IMR-90 (cell line): ENCODE results near the gene IQSEC1. TPM values are rescaled to one million over a fixed set of nuclear protein-coding genes. Genes with fewer than 3 reads are reported as not detected.

Experiments used
- ATAC-seq: fragments of 200-7000 bp; cut with Tn5 transposase; 2 replicates; pipeline ENCODE4 v1.9.1; 2020; ENCODE audit warnings: low read depth, mild to moderate bottlenecking, moderate library complexity
- BruUV-seq: library from RNA; stranded (reverse); fragments of 400-500 nt; replicated peaks from 2 replicates; lab custom pipeline; 2021; lab: Mats Ljungman, UMichigan
- CTCF ChIA-PET: fragments of 300-600 bp; formaldehyde crosslinking; extraction: SDS; loops from one replicate; lab custom pipeline; 2021; ENCODE audit warnings: antibody characterized with exemption; lab: Yijun Ruan, JAX
- POLR2A ChIA-PET: fragments of 300-600 bp; sonication (Branson Sonifier 250); formaldehyde crosslinking; loops from one replicate; lab custom pipeline; 2022; ENCODE audit warnings: antibody characterized with exemption; ENCODE audit not compliant: unreplicated experiment; lab: Charles Lee
- DNase-seq: peaks from one replicate; pipeline ENCODE4 v3.0.0; 2013
- H2AFZ ChIP-seq: replicated peaks from 2 replicates; pipeline ENCODE3; 2013; ENCODE audit warnings: low read length, mild to moderate bottlenecking; ENCODE audit not compliant: poor library complexity
- H2AK5ac ChIP-seq: 2 replicates; pipeline ENCODE4 v1.6.1; 2013; ENCODE audit warnings: low read depth, low read length, inconsistent platforms
- H2AK9ac ChIP-seq: replicated peaks from 2 replicates; pipeline ENCODE3; 2013; ENCODE audit warnings: mild to moderate bottlenecking, low read depth, low read length, moderate library complexity; ENCODE audit not compliant: poor library complexity
- H2BK120ac ChIP-seq: 2 replicates; pipeline ENCODE4 v1.6.1; 2013; ENCODE audit warnings: low read depth, low read length, inconsistent platforms
- H2BK15ac ChIP-seq: 3 replicates; pipeline ENCODE4 v1.6.1; 2013; ENCODE audit warnings: low read depth, low read length, inconsistent platforms
- H2BK20ac ChIP-seq: 2 replicates; pipeline ENCODE4 v1.6.1; 2013; ENCODE audit warnings: low read depth, mild to moderate bottlenecking, inconsistent platforms, low read length, moderate library complexity
- H2BK5ac ChIP-seq: 2 replicates; pipeline ENCODE4 v1.6.1; 2013; ENCODE audit warnings: mild to moderate bottlenecking, low read depth, low read length, inconsistent platforms; ENCODE audit not compliant: poor library complexity, severe bottlenecking
- H3K14ac ChIP-seq: replicated peaks from 2 replicates; pipeline ENCODE4 v1.6.1; 2013; ENCODE audit warnings: low read depth, low read length, inconsistent platforms
- H3K18ac ChIP-seq: 2 replicates; pipeline ENCODE4 v1.6.1; 2013; ENCODE audit warnings: low read depth, low read length, control low read depth
- H3K23ac ChIP-seq: 2 replicates; pipeline ENCODE4 v1.6.1; 2013; ENCODE audit warnings: low read depth, low read length, inconsistent platforms
- H3K27ac ChIP-seq: 2 replicates; pipeline ENCODE4 v1.5.1; 2013; ENCODE audit warnings: mild to moderate bottlenecking, control low read depth, low read length; ENCODE audit not compliant: insufficient read depth
- H3K27me3 ChIP-seq: 2 replicates; pipeline ENCODE4 v1.6.1; 2013; ENCODE audit warnings: low read length; ENCODE audit not compliant: control insufficient read depth, insufficient read depth
- H3K36me3 ChIP-seq: 2 replicates; pipeline ENCODE4 v1.6.1; 2013; ENCODE audit warnings: low read length, mixed read lengths; ENCODE audit not compliant: control insufficient read depth, insufficient read depth
- H3K4ac ChIP-seq: 2 replicates; pipeline ENCODE4 v1.6.1; 2013; ENCODE audit warnings: low read depth, low read length, inconsistent platforms
- H3K4me1 ChIP-seq: 2 replicates; pipeline ENCODE4 v1.6.1; 2013; ENCODE audit warnings: low read length, mixed read lengths; ENCODE audit not compliant: control insufficient read depth, insufficient read depth
- H3K4me2 ChIP-seq: 2 replicates; pipeline ENCODE4 v1.6.1; 2013; ENCODE audit warnings: low read depth, mild to moderate bottlenecking, control low read depth, low read length, moderate library complexity
- H3K4me3 ChIP-seq: 2 replicates; pipeline ENCODE4 v1.5.1; 2013; ENCODE audit warnings: low read depth, mild to moderate bottlenecking, control low read depth, low read length, moderate library complexity; ENCODE audit not compliant: insufficient read depth
- H3K56ac ChIP-seq: 2 replicates; pipeline ENCODE4 v1.6.1; 2013; ENCODE audit warnings: low read length, inconsistent platforms; ENCODE audit not compliant: insufficient read depth; ENCODE audit errors: extremely low read depth
- H3K79me1 ChIP-seq, 2 experiments: 2 replicates each; pipeline ENCODE4 v1.6.1; 2013; ENCODE audit warnings: low read length in 2 of 2, inconsistent platforms in 1 of 2, low read depth in 1 of 2
- H3K9ac ChIP-seq: 2 replicates; pipeline ENCODE4 v1.6.1; 2013; ENCODE audit warnings: low read depth, low read length, control low read depth
- H3K9me1 ChIP-seq: 2 replicates; pipeline ENCODE4 v1.6.1; 2013; ENCODE audit warnings: low read length, inconsistent platforms; ENCODE audit not compliant: insufficient read depth
- H3K9me3 ChIP-seq: 2 replicates; pipeline ENCODE4 v1.6.1; 2013; ENCODE audit warnings: low read length; ENCODE audit not compliant: control insufficient read depth, insufficient read depth
- H4K20me1 ChIP-seq: 2 replicates; pipeline ENCODE4 v1.6.1; 2013; ENCODE audit warnings: low read length, inconsistent platforms; ENCODE audit not compliant: insufficient read depth
- H4K5ac ChIP-seq: 2 replicates; pipeline ENCODE4 v1.6.1; 2013; ENCODE audit warnings: mild to moderate bottlenecking, low read depth, low read length, control low read depth
- H4K8ac ChIP-seq, 2 experiments: 2 replicates each; pipeline ENCODE4 v1.6.1; 2013; ENCODE audit warnings: low read depth in 2 of 2, low read length in 2 of 2, control low read depth in 1 of 2, inconsistent platforms in 1 of 2
- H4K91ac ChIP-seq: 2 replicates; pipeline ENCODE4 v1.6.1; 2013; ENCODE audit warnings: low read depth, low read length, inconsistent platforms; ENCODE audit not compliant: insufficient read depth
- BHLHE40 ChIP-seq: fragments of 150-350 bp; IDR thresholded peaks from 2 replicates; pipeline ENCODE4 v1.6.1; 2016; ENCODE audit warnings: mild to moderate bottlenecking, low read depth, low read length
- WGBS, 2 experiments: methylation state at CpG; one replicate each; pipeline versions ENCODE4 v1.1.5 to v1.1.7; 2013; ENCODE audit warnings: missing lambda C conversion rate in 2 of 2; ENCODE audit not compliant: insufficient read length in 1 of 2; ENCODE audit errors: extremely low coverage in 2 of 2; 5-methylcytosine and 5-hydroxymethylcytosine counted together
- dilution Hi-C: fragments of 300-500 bp; cut with HindIII; formaldehyde crosslinking; loops from one replicate; pipeline ENCODE4 v1.14.3; 2018; ENCODE audit warnings: low sequenced_read_pairs; ENCODE audit not compliant: unreplicated experiment
- in situ Hi-C: fragments of 300-500 bp; cut with MboI; formaldehyde crosslinking; loops from 3 replicates; pipeline ENCODE4 v1.14.3; 2019; ENCODE audit warnings: low sequenced_read_pairs, inconsistent platforms, mixed read lengths
- intact Hi-C: fragments of 100-400 bp; cut with micrococcal nuclease; formaldehyde crosslinking; loops from 2 replicates; pipeline ENCODE4 v1.10.0; 2022
- polyA plus RNA-seq, 3 experiments: library from polyadenylated mRNA; depleted of rRNA; stranded (reverse); fragments of >200 nt; gene quantifications; 2 replicates each; pipeline ENCODE4 v1.2.3, GENCODE V29; 2012; ENCODE audit warnings: low replicate concordance in 1 of 3
- total RNA-seq: library from RNA; depleted of rRNA; stranded (reverse); fragments of >200 nt; gene quantifications from 2 replicates; pipeline ENCODE4 v1.2.3, GENCODE V29; 2012

The IQSEC1 gene
- total and polyA plus RNA-seq, 2 of the 4 experiments (the other 2 are of a cell fraction), result 5.9 to 11.9 TPM

GRCh38 chr3:12959838-12960378, 113.3 kb downstream of the IQSEC1 start:
- Histone ChIP-seq H2AFZ (no peak overlapping the region), H4K91ac (no peak overlapping the region), H2BK15ac (no peak overlapping the region), H2BK120ac (no peak overlapping the region), H3K9me3 (no peaks in the 10 kb centered on the region), H3K4me2 (no peak overlapping the region), H3K36me3 (no peaks in the 10 kb centered on the region; the same call in 1 of the 2 replicates), H3K4ac (no peak overlapping the region), H2BK5ac (no peak overlapping the region), H4K8ac (no peak overlapping the region), H2BK20ac (no peak overlapping the region), H3K9me1 (peaks cover 39% of the 10 kb centered on the region), H3K4me1 (peaks cover 14% of the 10 kb centered on the region; the same call in 1 of the 2 replicates), H2AK5ac (no peak overlapping the region), H4K5ac (no peak overlapping the region), H3K18ac (no peak overlapping the region), H3K56ac (no peak overlapping the region), H3K23ac (no peak overlapping the region), H3K79me1 (peaks cover 38 to 87% of the 10 kb centered on the region in 2 experiments), H4K20me1 (peaks cover 87% of the 10 kb centered on the region), H2AK9ac (no peak overlapping the region), H3K14ac (no peak overlapping the region), H3K4me3 (no peak overlapping the region), H3K27me3 (no peaks in the 10 kb centered on the region), H3K27ac (no peak overlapping the region), H3K9ac (no peak overlapping the region)
- no peak for TF ChIP-seq BHLHE40
- WGBS, 2 experiments, result 73% methylated on average over 4 of the region's 15 CpGs; no CpG with 5 or more reads in 1 of the 2 experiments
- intact Hi-C loops, result no loop called here
- no peak for DNase-seq
- in situ Hi-C loops, result no loop called here
- ChIA-PET POLR2A (no interaction called here), CTCF (no interaction called here)
- dilution Hi-C loops, result no loop called here
- BruUV-seq, result no TSS peak
- ATAC-seq, result no peak
